ENCODE data around the gene RPS6KB2. TPM values are rescaled to one million over a fixed set of nuclear protein-coding genes. Genes with fewer than 3 reads are reported as not detected.

Gene RPS6KB2
- total and polyA plus RNA-seq, 9 of the 15 experiments (the other 6 are each of a cell fraction or from before 2014, with no cell fraction given) = 0.42 to 122 (median 82.6) TPM

GRCh38 chr11:67463186-67463585 lies 34.9 kb downstream of the RPS6KB2 start (continued):
- TF ChIP-seq ZNF445 (CRISPR knock-in tag; IDR thresholded peaks at IDR 0.05; ENCODE audit: low read depth) = no peak
- TF ChIP-seq CTCFL (IDR thresholded peaks at IDR 0.05; ENCODE audit: borderline replicate concordance, insufficient read depth, low read depth, low read length, poor library complexity, severe bottlenecking) = peak; percentile 20
- TF ChIP-seq CSDE1 (IDR thresholded peaks at IDR 0.05) = no peak
- TF ChIP-seq PHF8 (IDR thresholded peaks at IDR 0.05; ENCODE audit: borderline replicate concordance, low read length) = no peak
- 0 out of 2 replicates have a peak, but pooled peaks have one; percentile 17 for TF ChIP-seq FOXJ2 (tag; IDR thresholded peaks at IDR 0.05)
- TF ChIP-seq TCF3 (CRISPR knock-in tag; IDR thresholded peaks at IDR 0.05) = 0 out of 2 replicates have a peak, but pooled peaks have one; percentile 10
- TF ChIP-seq ZNF277 (CRISPR knock-in tag; IDR thresholded peaks at IDR 0.05; ENCODE audit: borderline replicate concordance) = no peak
- TF ChIP-seq HDAC1 (IDR thresholded peaks at IDR 0.05) = no peak
- TF ChIP-seq SUPT5H (IDR thresholded peaks at IDR 0.05) = no peak
- no peak for TF ChIP-seq ZNF224 (CRISPR knock-in tag; IDR thresholded peaks at IDR 0.05)
- peak; percentile 48; the same call in 1 of the 2 replicates for TF ChIP-seq SMARCA4 (IDR thresholded peaks at IDR 0.05)
- no peak for TF ChIP-seq DACH1 (IDR thresholded peaks at IDR 0.05; ENCODE audit: partially characterized antibody)
- TF ChIP-seq E2F1 (CRISPR knock-in tag; IDR thresholded peaks at IDR 0.05) = no peak
- 0 out of 2 replicates have a peak, but pooled peaks have one; percentile 50 for TF ChIP-seq ZBTB17 (CRISPR knock-in tag; IDR thresholded peaks at IDR 0.05)
- TF ChIP-seq ZNF133 (CRISPR knock-in tag; IDR thresholded peaks at IDR 0.05) = no peak
- TF ChIP-seq ZFP30 (CRISPR knock-in tag; IDR thresholded peaks at IDR 0.05; ENCODE audit: borderline replicate concordance) = no peak
- TF ChIP-seq ZNF282 (CRISPR knock-in tag; IDR thresholded peaks at IDR 0.05) = no peak
- no peak for TF ChIP-seq KDM2B (CRISPR knock-in tag; IDR thresholded peaks at IDR 0.05)

Measured in K562 (cell line).